Smooth muscle cell of the brain vasculature (primary cell): ENCODE results near the gene FBXW9.
"Not testable (repeated sequence)": the region's sequence is repeated elsewhere in the genome, so short reads cannot be mapped to it uniquely, and the experiment has no call there.

Source experiments
- DNase-seq: peaks from one replicate; pipeline ENCODE4 v3.0.0-alpha.2; 2012; ENCODE audit warnings: low read depth, low spot score

Gene FBXW9

DNA sequence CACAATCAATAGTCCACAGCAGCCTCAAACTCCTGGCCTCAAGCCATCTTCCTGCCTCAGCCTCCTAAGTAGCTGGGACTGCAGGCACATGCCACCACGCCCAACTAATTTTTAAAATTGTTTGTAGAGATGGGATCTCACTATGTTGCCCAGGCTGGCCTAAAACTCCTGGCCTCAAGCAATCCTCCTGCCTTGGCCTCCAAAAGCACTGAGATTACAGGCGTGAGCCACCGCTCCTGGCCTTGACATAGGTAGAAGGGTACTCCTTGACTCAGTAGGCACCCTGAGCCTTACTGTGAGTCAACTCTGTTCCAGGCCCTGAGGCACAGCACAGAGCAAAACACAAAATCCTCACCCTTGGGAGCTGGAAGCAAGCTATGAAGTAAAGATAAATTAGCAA is 19.5 kb upstream of the FBXW9 start:
- no peak for DNase-seq

DNA sequence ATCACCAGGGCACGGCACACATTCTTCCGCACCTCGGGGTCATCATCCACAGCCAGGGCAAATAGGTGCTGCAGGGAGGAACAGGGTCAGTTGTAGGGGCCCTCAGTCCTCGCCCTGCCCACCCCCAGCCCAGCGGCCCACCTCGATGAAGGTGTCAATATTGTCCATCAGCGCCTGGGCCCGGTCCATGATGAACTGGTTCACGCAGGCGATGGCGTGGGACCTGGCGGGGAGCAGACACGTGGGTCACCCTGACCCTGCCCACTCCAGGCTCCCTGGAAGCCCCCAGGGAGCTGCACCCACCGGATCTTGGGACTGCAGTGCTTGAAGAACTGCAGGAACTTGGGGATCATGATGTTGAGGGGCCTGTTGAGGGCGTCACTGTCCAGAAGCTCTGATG is 18.7 kb upstream of the FBXW9 start:
- no peak for DNase-seq

DNA sequence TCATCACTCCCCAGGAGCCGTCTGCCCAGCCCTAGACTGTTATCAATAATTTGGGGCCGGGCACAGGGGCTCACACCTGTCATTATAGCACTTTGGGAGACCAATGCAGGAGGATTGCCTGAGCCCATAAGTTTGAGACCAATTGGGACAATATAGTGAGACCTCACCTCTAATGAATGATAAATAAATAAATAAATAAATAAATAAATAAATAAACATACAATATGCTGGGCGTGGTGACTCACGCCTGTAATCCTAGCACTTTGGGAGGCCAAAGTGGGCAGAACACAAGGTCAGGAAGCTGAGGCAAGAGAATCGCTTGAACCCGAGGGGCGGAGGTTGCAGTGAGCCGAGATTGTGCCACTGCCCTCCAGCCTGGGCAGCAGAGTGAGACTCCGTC is 16.9 kb upstream of the FBXW9 start:
- not testable (repeated sequence) for DNase-seq

DNA sequence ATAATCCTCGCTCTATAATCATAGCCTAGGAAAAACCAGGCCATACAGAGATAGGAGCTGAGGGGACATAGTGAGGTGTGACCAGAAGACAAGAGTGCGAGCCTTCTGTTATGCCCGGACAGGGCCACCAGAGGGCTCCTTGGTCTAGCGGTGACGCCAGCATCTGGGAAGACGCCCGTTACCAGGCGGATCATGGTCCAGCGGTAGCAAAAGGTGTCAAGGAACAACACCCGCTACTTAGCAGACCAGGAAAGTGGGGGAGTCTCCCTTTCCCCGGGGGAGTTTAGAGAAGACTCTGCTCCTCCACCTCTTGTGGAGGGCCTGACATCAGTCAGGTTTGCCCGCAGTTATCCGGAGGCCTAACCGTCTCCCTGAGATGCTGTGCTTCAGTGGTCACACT is 15.6 kb upstream of the FBXW9 start:
- DNase-seq, result not testable (repeated sequence)

DNA sequence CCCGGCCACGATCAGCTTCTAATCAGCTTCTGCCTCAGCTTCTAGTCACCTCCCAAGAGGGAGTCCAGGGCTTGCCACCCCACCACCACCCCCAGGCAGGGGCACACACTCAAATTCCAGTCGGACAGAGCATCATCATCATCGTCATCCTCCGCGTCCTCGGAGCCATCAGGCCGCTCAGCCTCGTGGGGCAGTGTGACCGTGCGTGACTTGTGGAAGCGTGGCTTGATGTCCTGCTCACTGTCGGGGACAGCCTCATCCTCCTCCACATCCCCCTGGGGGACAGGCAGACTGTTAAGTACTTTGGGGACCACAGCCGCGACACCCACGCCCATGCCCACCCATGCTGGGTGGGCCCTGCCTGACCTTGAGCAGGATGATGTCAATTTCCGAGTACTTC is 14.8 kb upstream of the FBXW9 start:
- no peak for DNase-seq

DNA sequence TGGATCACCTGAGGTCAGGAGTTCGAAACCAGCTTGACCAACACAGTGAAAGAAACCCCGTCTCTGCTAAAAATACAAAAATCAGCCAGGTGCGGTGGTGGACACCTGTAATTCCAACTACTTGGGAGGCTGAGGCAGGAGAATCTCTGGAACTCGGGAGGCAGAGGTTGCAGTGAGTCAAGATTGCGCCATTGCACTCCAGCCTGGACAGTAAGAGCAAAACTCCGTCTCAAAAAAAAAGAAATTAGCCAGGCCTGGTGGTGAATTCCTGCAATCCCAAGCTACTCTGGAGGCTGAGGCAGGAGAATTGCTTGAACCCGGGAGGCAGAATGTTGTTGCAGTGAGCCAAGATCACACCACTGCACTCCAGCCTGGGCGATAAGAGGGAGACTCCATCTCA is 12.2 kb upstream of the FBXW9 start:
- DNase-seq, result no peak

DNA sequence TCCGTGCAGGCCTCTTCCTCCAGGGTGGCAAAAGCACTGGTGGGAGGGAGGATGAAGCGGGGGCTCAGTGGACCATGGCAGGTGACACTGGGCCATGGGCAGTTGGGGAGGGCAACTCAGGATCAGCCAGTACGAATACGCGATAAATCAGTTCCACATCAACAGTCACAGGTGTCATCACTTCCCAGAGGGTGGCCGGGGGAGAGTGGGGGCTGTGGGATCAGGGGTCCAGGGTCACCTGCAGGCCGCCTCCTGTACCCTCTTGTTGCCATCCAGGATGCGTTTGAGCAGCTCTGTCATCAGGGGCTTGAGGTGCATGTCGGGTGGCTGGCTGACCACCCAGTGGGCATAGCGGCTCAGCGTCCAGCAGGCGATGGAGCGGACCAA is 9.9 kb upstream of the FBXW9 start:
- DNase-seq, result no peak

DNA sequence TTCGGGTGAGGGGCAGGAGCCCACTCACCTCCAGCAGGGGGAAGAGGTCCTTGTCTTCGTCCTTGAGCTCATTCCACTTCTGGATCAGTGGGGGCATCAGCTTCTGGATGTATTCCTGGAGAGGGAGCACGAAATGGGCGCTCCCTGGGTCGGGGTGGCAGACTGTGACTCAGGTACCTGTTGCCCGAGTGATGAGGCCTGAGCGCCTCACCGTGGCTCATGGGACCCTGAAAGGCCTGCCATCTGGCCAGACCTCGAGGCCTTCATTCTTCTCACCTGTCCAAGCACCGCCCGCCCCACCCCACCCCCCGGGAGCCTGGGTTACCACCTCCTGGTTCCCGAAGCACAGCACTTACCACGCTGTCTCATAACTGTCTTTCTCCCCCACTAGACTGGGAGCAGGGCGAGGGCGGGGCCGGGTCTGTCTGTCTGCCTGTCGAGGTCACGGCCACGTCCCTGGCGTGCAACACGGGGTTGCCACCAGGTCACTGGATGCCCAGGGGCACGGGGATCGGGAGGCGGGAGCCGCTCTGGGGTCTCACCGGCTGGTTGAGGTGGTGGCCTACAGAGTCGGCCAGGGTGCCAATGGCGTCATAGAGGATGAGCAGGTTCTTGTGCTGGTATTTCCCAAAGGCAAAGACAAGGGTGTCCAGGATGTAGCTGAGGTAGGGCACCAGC is 9.4 kb upstream of the FBXW9 start:
- DNase-seq, result no peak

DNA sequence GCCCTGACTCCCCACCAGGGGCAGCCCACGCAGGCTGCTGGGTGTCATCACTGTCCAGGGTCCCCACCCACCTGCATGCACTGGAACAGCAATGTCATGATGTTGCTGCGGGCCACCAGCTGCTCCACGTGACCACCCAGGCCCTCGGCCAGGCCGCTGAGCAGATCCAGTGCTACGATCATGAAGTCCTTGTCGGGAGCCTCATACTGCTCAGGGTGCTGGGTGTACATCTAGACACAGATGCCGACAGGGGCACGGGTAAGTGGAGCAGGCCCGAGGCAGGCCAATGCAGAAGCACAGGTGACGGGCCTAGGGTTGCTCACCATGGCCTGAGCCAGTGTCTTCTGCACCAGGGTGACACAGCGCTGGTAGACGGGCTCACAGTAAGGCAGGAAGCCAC is 8.7 kb upstream of the FBXW9 start:
- no peak for DNase-seq

DNA sequence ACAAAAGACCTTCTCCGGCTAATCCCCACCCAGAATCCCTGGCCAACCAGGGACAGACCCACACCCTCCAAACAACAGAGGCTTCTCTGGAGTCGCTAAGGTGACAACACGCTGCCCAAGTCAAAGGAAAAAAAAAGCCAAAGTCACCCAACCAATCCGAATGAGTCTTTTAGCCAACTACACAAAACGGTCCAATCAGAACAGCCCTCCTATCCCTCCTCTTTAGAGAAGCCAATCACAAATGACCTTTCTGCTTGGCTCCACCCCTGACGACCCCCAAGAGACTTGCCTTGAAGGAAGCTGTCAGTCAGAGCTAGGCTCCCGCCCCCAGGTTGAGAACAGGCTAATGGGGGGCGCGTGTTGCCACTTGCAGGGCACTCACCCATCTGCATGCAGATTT is 6.6 kb upstream of the FBXW9 start:
- no peak for DNase-seq

DNA sequence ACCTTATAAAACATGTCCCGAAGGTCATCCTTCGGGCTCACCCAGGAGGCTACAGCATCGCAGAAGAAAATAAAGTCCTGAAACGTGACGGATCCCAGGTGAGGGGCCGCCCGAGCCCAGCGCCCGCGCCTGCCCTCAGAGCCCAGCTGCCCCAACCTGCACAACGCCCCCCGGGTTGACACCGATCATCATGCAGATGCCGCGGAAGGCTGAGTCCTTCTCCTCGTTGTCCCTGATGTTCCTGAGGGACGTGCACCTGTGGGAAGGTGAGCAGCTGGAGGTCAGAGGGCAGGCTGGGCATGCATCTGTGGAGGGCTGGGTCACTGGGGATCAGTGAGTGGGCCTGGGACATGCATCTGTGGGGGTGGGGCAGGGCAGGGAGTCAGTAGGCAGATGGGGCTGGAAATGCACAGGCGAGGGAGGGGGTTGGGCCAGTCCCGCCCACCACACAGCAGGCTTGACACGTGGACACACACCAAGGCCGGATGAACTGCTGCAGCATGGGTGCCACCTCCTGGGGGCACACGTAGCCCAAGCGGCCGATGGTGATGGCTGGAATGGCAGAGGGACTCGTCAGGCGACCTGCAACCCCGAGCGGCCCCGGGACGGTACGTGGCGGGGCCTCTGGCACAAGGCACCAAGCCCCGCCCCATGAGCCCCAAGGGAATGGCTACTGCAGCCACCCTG is 5.3 kb upstream of the FBXW9 start:
- DNase-seq, result no peak

DNA sequence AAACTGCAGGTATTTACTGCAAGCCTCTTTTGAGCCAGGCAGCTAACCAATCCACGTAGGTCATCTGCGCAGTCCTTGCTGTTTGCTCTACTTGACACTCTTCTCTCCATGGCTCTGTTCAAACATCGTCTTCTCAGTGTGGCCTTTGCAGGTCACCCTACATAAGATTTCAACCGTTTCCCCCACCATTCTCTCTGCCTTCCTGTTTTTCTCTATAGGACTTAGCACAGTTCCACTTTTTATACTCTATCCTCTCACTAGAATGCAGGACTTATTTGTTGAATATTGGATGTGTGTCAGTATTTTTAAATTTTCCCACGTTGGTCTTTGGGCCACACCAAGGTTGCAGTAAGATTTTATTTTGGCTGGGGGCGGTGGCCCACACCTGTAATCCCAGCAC is 1.7 kb upstream of the FBXW9 start:
- no peak for DNase-seq

DNA sequence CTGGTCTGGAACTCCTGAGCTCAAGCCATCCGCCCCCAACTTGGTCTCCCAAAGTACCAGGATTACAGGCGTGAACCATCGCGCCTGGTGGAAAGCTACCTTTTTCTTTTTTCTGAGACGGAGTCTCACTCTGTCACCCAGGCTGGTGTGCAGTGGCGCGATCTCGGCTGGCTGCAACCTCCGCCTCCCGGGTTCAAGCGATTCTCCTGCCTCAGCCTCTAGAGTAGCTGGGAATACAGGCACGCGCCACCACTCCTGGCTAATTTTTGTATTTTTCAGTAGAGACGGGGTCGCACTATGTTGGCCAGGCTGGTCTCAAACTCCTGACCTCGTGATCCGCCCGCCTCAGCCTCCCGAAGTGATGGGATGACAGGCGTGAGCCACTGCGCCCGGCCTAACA is 994 bp upstream of the FBXW9 start:
- DNase-seq, result not testable (repeated sequence)

DNA sequence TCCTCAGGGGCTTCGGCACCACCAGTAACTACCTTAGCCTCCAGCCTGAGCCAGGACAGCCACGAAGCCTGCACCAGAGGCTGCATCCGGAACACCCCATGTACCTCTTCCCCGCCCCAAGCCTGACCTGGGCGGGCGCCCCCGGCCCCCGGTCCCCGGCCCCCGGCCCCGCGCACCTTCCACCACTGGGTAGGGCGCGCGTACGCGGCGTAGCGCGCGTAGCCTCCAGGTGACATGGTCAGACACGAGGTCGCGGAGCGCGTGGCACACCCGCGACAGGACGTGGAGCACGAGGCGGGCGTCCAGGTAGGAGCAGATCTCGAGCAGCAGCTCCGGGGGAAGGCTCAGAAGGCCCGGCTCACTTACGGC is 450 bp downstream of the FBXW9 start:
- DNase-seq, result no peak

DNA sequence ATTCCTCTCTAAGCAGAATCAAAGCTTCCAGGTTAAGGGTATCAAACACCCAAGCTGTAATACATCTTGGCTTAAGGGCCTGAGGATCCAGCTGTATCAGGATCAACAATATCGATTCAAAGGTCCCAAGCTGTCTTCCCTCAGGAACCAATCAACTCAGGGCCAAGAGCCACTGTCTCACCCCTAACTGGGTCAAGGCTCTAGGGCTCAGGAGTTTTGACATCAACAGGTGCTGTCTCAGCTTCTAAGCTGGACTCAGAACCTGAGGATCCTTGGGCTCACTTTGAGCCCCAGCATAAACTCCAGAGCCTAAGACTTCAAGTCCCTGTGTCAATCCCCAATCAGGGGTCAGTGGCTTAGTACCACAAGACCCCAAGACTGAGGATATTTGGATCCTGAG is 917 bp downstream of the FBXW9 start:
- DNase-seq, result no peak

DNA sequence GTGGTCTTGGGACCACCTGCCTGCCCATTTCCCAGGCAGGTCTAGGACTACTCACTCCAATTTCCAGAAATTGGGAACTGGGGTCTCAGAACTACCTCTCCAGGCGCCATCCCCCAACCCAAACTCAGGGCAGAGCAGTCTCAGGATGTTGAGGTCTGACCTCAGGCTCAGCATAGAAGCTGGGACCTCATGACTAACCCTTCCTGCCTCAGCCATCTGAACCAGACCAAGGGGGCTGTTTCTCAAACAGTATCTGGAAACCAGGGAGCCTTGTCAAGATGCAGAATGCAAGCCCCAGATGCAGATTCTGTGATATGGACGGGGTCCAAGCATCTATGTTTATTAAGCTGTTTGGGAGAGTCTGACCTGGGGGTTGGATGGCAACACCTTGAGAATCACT is 1.3 kb downstream of the FBXW9 start:
- DNase-seq, result no peak

DNA sequence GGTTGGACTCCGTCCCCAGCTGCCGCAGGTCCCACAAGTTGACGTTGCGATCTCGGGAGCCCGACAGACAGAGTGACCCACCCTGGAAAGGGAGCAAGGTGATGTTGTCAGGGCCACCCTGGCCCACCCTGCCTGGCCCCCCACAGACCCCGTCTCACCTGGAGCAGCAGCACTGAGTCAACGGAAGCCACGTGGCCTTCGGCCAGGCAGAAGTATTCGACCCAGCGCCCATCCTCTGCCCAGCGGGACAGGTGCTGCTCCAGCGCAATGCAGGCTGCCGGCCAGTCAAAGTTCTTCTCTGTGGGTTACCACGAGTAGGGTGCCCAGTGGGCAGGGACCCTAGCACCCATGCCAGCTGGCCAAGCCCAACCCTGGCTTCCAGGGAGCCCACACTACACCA is 1.8 kb downstream of the FBXW9 start:
- no peak for DNase-seq

DNA sequence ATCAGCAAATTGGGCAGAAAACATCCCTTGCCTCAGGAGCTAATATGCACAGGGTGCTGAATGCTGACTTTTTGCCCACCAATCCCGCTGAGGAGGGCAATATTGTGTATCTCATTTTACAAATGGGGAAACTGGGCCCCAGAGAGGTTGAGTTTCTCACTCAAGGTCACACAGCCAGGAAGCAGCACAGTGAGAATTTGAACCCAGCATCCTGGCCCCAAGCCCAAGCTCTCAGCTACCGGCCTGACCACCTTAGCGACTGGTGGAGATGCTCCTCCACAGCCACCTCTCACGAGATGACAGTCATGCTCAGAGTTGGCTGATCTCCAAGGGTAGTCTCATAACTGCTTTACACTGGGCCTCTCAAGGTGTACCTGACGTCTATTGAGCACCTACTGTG is 3.5 kb downstream of the FBXW9 start:
- DNase-seq, result no peak

DNA sequence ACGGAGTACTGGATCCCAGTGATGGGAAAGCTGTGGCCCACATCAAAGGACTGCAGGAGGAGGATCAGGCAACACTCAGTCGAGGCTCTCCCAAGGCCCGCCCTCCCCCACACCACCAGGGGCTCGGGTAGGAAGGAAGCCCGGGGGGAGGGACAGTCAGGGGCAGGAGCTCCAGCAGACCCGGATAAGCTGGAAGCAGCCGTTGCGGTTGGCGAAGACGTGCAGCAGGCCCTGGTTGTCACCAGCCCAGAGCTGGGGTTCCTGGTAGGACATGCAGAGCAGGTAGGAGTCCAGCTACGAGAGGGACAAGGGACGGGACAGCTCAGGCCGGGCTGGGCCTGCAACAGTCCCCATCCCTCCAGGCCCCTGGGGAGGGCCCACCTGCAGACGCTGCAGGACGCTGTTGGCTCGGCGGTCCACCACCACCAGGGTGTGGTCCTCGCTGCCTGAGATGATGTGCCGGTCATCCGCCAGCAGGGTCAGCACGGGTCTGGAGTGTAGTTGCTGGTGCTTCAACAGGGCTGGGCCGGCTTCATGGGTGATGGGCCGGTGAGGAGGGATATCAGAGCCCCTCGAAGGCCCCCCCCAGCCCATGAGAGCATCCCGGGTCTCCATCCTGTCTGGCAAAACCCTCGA is 6.7 kb downstream of the FBXW9 start:
- DNase-seq, result no peak

DNA sequence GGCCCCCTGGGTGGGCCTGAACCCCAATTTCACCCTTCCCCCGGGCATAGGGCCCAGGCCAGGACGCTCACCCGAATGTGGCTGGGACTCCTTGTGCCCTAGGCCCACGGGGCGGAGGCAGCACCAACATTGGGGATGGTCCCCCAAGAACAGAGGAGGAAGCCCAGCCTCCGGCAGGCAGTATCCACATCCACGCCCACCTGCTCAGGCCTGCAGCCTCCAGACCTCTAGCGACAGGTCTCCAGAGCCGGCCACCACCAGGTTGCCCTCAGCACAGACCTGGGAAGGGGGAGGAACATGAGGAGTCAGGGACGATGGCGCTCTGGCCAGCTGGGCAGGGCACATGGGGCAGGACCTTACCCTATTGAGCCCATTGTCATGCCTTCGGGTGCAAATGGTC is 7.4 kb downstream of the FBXW9 start:
- no peak for DNase-seq

DNA sequence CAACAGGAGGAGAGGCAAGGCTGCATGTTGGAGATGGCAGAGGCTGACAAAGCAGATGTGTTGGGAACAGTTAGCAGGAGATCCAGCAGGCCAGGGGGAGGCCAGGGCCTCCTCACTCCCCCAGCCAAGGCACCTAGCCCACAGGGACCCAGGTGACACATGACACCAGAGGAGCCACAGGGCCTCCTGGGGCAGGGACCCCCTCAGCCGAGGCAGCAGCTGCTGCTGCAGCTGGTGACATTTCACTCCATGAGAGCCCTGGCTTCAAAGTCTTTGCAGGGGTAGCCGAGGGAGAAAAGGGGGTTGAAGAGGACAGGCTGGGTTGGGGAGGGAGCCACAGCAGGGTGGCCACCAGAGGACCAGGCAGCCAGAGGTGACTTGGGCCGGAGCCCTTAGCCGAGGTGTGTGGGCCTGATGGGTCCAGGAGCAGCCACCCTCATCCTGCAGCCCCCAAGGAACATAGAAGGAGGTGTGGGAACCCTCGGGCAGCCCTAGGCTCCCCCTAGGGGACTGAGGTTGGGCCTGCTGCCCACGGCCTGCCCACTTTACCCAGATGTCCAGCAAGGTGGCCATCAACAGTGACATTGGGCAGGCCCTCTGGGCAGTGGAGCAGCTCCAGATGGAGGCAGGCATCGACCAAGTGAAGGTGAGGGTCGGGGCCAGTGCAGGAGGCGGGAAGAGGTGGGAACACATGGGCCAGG is 8.8 kb downstream of the FBXW9 start, which contains the start of gene GNG14:
Gene GNG14 (plus strand): TSS at position 503 of the 701 bp plus-strand sequence. CDS start 51 bp downstream, at position 554.
- no peak for DNase-seq

DNA sequence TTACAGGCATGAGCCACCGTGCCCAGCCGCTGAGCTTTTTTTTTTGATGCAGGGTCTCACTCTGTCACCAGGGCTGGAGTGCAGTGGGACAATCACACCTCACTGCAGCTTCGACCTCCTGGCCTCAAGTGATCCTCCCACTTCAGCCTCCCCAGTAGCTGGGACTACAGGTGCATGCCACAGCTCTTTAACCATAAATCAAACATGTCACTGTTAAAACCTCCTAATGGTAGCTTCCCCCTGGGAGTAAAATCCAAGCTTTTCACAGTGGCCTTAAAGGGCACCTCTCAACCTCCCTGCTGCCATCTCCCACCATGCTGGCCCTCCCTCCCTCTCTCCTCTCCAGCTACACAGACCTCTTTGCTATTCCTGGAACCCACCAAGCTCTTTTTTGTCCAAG is 10.6 kb downstream of the FBXW9 start:
- DNase-seq, result no peak
